K562 (cell line): ENCODE data around the gene GPS2. TPM values are rescaled to one million over a fixed set of nuclear protein-coding genes. Genes with fewer than 3 reads are reported as not detected.

Experiments
- COPS2 ChIP-seq: fragments of 450-650 bp; conservative IDR thresholded peaks from 2 replicates; pipeline ENCODE4 v1.6.1; 2016; ENCODE audit warnings: mild to moderate bottlenecking, moderate library complexity
- CTCF ChIP-seq, 3 experiments: IDR thresholded peaks in 2 of 3; conservative IDR thresholded peaks in 1 of 3; 2 replicates each; pipeline ENCODE4 v1.5.1; 2011 to 2012; ENCODE audit warnings: low read length in 3 of 3, mild to moderate bottlenecking in 3 of 3, control low read depth in 2 of 3, improper control_type of control experiment in 1 of 3, inconsistent platforms in 1 of 3, low read depth in 1 of 3, mixed read lengths in 1 of 3, moderate library complexity in 1 of 3; ENCODE audit not compliant: insufficient read depth in 2 of 3
- RCOR1 ChIP-seq, 2 experiments: IDR thresholded peaks; 2 replicates each; pipeline ENCODE4 v1.6.1; 2012; ENCODE audit warnings: low read depth in 2 of 2, low read length in 2 of 2, borderline replicate concordance in 1 of 2, improper control_type of control experiment in 1 of 2
- TFAP4 ChIP-seq: sonication (generic); formaldehyde crosslinking; IDR thresholded peaks from 2 replicates; pipeline ENCODE4 v1.8.0; 2022; ENCODE audit warnings: missing genetic modification reagents, mild to moderate bottlenecking, moderate library complexity, borderline replicate concordance
- THAP12 ChIP-seq: fragments of 250-450 bp; sonication (Bioruptor Pico); IDR thresholded peaks from 2 replicates; pipeline ENCODE4 v1.9.0; 2021; ENCODE audit warnings: mild to moderate bottlenecking, inconsistent platforms
- VEZF1 ChIP-seq: fragments of 200-800 bp; sonication (Bioruptor generic); IDR thresholded peaks from 2 replicates; pipeline ENCODE4 v1.6.1; 2017; ENCODE audit warnings: missing genetic modification characterization, missing compliant biosample characterization
- ZBTB7A ChIP-seq: IDR thresholded peaks from 2 replicates; pipeline ENCODE4 v1.6.1; 2011; ENCODE audit warnings: low read depth, mild to moderate bottlenecking, low read length, moderate library complexity, borderline replicate concordance; ENCODE audit not compliant: control insufficient read depth
- polyA plus RNA-seq, 8 experiments: library from polyadenylated mRNA; depleted of rRNA in 4 of 8; stranded (reverse) in 5 of 8; unstranded in 3 of 8; fragments of >200 nt; fragmentation: Nextera tagmentation in 2 of 8; fragmentation: Illumina TruSeq in 1 of 8; extraction: Ambion mirVana in 2 of 8; extraction: Trizol in 1 of 8; gene quantifications; 2 replicates each; pipeline versions ENCODE4 v1.2.1 to v1.2.3, GENCODE V29; 2011 to 2014; ENCODE audit warnings: inconsistent platforms in 1 of 8, missing spikeins in 1 of 8
- total RNA-seq, 7 experiments: library from RNA; depleted of rRNA in 6 of 7; stranded (reverse); fragments of >200 nt in 6 of 7; fragmentation: Illumina TruSeq in 2 of 7; extraction: Trizol in 2 of 7; gene quantifications; 2 replicates each; pipeline versions ENCODE4 v1.2.1 to v1.2.3, GENCODE V29; 2011 to 2021; ENCODE audit warnings: low replicate concordance in 1 of 7
- TF ChIP-seq, protein P1 (sequence below), 2 experiments: fragments of 450-650 bp in 1 of 2; sonication (generic) in 1 of 2; formaldehyde crosslinking in 1 of 2; IDR thresholded peaks in 1 of 2; conservative IDR thresholded peaks in 1 of 2; 2 replicates each; pipeline versions ENCODE4 v1.6.1 to v1.8.1; 2016 to 2023; ENCODE audit warnings: mild to moderate bottlenecking in 2 of 2, moderate library complexity in 2 of 2, inconsistent platforms in 1 of 2, missing genetic modification reagents in 1 of 2

GPS2 gene
- total and polyA plus RNA-seq, 9 of the 15 experiments (the other 6 are each of a cell fraction or from before 2014, with no cell fraction given): 18.3 to 75.7 (median 37.0) TPM

DNA sequence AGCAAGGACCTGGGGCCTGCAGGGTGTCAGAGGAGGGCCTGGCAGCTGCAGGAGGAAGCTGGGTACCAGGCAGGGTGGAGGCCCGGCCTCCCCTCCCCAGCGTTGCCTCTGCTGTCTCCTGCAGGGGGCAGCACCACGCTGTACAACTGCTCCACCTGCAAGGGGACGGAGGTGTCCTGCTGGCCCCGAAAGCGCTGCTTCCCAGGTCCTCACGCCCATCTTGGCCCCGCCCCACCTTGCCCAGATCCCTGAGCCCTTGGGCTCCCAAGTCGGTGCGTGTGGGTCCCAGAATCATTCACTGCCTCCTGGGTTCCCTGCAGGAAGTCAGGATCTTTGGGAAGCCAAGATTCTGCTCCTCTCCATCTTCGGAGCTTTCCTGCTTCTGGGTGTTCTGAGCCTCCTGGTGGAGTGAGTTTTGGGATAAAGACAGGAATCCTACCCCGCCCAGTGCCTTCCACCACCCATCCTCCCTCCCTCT is 41.0 kb upstream of the GPS2 start (continued):
- TF ChIP-seq THAP12: no peak
- peak; percentile 56; the same call in 1 of the 2 replicates for TF ChIP-seq VEZF1 (CRISPR knock-in tag)
- TF ChIP-seq COPS2: no peak
- TF ChIP-seq RCOR1 (IDR thresholded peaks at IDR 0.05; ENCODE audit: borderline replicate concordance in 1 of 2, low read depth in 2 of 2, low read length in 2 of 2): peak in 1 of 2 experiments; percentile 61; a peak in 2 of 4 replicates
- TF ChIP-seq, protein P1, sequence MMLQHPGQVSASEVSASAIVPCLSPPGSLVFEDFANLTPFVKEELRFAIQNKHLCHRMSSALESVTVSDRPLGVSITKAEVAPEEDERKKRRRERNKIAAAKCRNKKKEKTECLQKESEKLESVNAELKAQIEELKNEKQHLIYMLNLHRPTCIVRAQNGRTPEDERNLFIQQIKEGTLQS (IDR thresholded peaks at IDR 0.05): no peak
- TF ChIP-seq, protein P1 (CRISPR knock-in tag; conservative IDR thresholded peaks at IDR 0.05): no peak
- peak; percentile 81 to 86 (median 84) for TF ChIP-seq CTCF (IDR thresholded peaks at IDR 0.05 in 2 of 3, conservative IDR thresholded peaks at IDR 0.05 in 1 of 3; ENCODE audit: insufficient read depth in 2 of 3, low read depth in 1 of 3, low read length in 3 of 3)
- peak; percentile 38; the same call in 1 of the 2 replicates for TF ChIP-seq ZBTB7A
- peak; percentile 77; the same call in 1 of the 2 replicates for TF ChIP-seq TFAP4 (CRISPR knock-in tag)
